GM19023 (cell line): ENCODE results near the gene MGMT.

Experiments
- ATAC-seq: cut with Tn5 transposase; IDR thresholded peaks from one replicate; pipeline ENCODE4 v1.9.1; 2021; ENCODE audit warnings: mild to moderate bottlenecking, moderate library complexity; ENCODE audit not compliant: unreplicated experiment

Gene MGMT

GRCh38 chr10:129494176-129494575 lies 27.1 kb downstream of the MGMT start:
- ATAC-seq, result no peak

- ATAC-seq, result no peak
These were observed 27.7 kb downstream of the MGMT start for GRCh38 chr10:129494740-129495139.

GRCh38 chr10:129495256-129495655 lies 28.2 kb downstream of the MGMT start:
- ATAC-seq, result no peak

- ATAC-seq, result no peak
These were observed 28.7 kb downstream of the MGMT start for GRCh38 chr10:129495698-129496097.

GRCh38 chr10:129497013-129497412 lies 30.0 kb downstream of the MGMT start:
- ATAC-seq, result no peak

- ATAC-seq, result no peak
These were observed 31.6 kb downstream of the MGMT start for GRCh38 chr10:129498680-129499079.

GRCh38 chr10:129500617-129501339 lies 33.7 kb downstream of the MGMT start:
- no peak for ATAC-seq

- ATAC-seq, result peak; percentile 96
These were observed 34.8 kb downstream of the MGMT start for GRCh38 chr10:129501652-129502436.

GRCh38 chr10:129502448-129502847 lies 35.4 kb downstream of the MGMT start:
- no peak for ATAC-seq

GRCh38 chr10:129505500-129506075 lies 38.5 kb downstream of the MGMT start:
- no peak for ATAC-seq

- ATAC-seq, result no peak
These were observed 39.2 kb downstream of the MGMT start for GRCh38 chr10:129506101-129506797.

GRCh38 chr10:129507216-129507889 lies 40.3 kb downstream of the MGMT start:
- no peak for ATAC-seq

GRCh38 chr10:129509155-129509554 lies 42.1 kb downstream of the MGMT start:
- no peak for ATAC-seq

GRCh38 chr10:129509835-129510234 lies 42.8 kb downstream of the MGMT start:
- no peak for ATAC-seq

GRCh38 chr10:129511086-129511485 lies 44.0 kb downstream of the MGMT start:
- ATAC-seq, result no peak

- no peak for ATAC-seq
These were observed 44.7 kb downstream of the MGMT start for GRCh38 chr10:129511758-129512157.

- no peak for ATAC-seq
These were observed 46.3 kb downstream of the MGMT start for GRCh38 chr10:129513312-129513711.

GRCh38 chr10:129514568-129515451 lies 47.8 kb downstream of the MGMT start:
- ATAC-seq, result no peak

- ATAC-seq, result no peak
These were observed 50.0 kb downstream of the MGMT start for GRCh38 chr10:129516846-129517679.
